Measurements from ENCODE around the gene RRP36. TPM values are rescaled to one million over a fixed set of nuclear protein-coding genes. Genes with fewer than 3 reads are reported as not detected.

The RRP36 gene
- total and polyA plus RNA-seq, 9 of the 15 experiments (the other 6 are each of a cell fraction or from before 2014, with no cell fraction given), result 27.6 to 150 (median 114) TPM

DNA sequence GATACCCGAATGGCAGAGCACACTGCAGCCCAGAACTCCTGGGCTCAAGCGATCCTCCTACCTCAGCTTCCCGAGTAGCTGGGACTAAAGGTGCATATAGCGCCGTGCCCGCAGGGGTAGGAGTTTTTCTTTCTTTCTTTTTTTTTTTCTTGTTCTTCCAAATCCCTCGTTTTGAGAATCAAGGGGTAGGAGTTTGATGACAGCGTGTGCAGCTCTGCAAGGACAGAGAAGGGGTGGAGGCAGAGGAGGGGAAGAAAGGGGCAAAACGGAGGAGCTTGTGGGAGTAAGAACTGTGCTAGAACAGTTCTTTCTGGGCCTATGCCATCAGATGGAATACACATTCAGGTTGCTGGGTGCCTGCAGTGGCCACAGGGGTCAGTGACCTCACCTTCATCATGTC, 15.3 kb downstream of the RRP36 start:
- DNase-seq (ENCODE audit: extremely low read depth in 1 of 4, low spot score in 3 of 4), result no peak
- peaks cover 6% of the 10 kb centered on the region for H3K9me1 ChIP-seq (ENCODE audit: control insufficient read depth, insufficient read depth, low read length)
- no peak overlapping the region for H3K27ac ChIP-seq (ENCODE audit: extremely low read depth, low read depth, low read length)
- peak overlapping the region in 1 of 2 experiments; percentile 26; a peak in 1 of 4 replicates for H3K9ac ChIP-seq (ENCODE audit: insufficient read depth in 1 of 2, low read depth in 2 of 2, low read length in 2 of 2)
- H2AFZ ChIP-seq (ENCODE audit: low read depth, low read length), result no peak overlapping the region
- 81% methylated on average over 7 of the region's 9 CpGs for whole genome bisulfite sequencing (ENCODE audit: insufficient coverage, low coverage, missing lambda C conversion rate)
- H3K4me1 ChIP-seq (replicated peaks in 1 of 2; ENCODE audit: control insufficient read depth in 2 of 2, insufficient read depth in 2 of 2, low read length in 2 of 2), result peaks cover 0 to 10% of the 10 kb centered on the region in 2 experiments; a peak in 3 of 5 replicates
- TF ChIP-seq KDM4B (IDR thresholded peaks at IDR 0.05; ENCODE audit: borderline replicate concordance in 2 of 2, low read depth in 1 of 2) (no peak), MED1 (CRISPR knock-in tag; IDR thresholded peaks at IDR 0.05; ENCODE audit: borderline replicate concordance) (no peak), NFXL1 (CRISPR knock-in tag; IDR thresholded peaks at IDR 0.05) (no peak), CBX8 (IDR thresholded peaks at IDR 0.05; ENCODE audit: borderline replicate concordance, extremely low read depth, low read depth, low read length, poor library complexity, severe bottlenecking) (no peak), TAF1 (IDR thresholded peaks at IDR 0.05; ENCODE audit: control insufficient read depth, extremely low read depth, insufficient read depth, low read length, severe bottlenecking) (no peak), CEBPB (tag; IDR thresholded peaks at IDR 0.05) (no peak)
- TF ChIP-seq, protein P1, sequence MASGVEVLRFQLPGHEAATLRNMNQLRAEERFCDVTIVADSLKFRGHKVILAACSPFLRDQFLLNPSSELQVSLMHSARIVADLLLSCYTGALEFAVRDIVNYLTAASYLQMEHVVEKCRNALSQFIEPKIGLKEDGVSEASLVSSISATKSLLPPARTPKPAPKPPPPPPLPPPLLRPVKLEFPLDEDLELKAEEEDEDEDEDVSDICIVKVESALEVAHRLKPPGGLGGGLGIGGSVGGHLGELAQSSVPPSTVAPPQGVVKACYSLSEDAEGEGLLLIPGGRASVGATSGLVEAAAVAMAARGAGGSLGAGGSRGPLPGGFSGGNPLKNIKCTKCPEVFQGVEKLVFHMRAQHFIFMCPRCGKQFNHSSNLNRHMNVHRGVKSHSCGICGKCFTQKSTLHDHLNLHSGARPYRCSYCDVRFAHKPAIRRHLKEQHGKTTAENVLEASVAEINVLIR (CRISPR knock-in tag; IDR thresholded peaks at IDR 0.05), result no peak
- TF ChIP-seq, protein P2, sequence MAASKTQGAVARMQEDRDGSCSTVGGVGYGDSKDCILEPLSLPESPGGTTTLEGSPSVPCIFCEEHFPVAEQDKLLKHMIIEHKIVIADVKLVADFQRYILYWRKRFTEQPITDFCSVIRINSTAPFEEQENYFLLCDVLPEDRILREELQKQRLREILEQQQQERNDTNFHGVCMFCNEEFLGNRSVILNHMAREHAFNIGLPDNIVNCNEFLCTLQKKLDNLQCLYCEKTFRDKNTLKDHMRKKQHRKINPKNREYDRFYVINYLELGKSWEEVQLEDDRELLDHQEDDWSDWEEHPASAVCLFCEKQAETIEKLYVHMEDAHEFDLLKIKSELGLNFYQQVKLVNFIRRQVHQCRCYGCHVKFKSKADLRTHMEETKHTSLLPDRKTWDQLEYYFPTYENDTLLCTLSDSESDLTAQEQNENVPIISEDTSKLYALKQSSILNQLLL (CRISPR knock-in tag; IDR thresholded peaks at IDR 0.05; ENCODE audit: borderline replicate concordance), result no peak
- TF ChIP-seq, protein P3, sequence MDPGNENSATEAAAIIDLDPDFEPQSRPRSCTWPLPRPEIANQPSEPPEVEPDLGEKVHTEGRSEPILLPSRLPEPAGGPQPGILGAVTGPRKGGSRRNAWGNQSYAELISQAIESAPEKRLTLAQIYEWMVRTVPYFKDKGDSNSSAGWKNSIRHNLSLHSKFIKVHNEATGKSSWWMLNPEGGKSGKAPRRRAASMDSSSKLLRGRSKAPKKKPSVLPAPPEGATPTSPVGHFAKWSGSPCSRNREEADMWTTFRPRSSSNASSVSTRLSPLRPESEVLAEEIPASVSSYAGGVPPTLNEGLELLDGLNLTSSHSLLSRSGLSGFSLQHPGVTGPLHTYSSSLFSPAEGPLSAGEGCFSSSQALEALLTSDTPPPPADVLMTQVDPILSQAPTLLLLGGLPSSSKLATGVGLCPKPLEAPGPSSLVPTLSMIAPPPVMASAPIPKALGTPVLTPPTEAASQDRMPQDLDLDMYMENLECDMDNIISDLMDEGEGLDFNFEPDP (CRISPR knock-in tag; IDR thresholded peaks at IDR 0.05), result no peak
- no peaks in the 10 kb centered on the region; the same call in 1 of the 2 replicates for H4K20me1 ChIP-seq (replicated peaks; ENCODE audit: control insufficient read depth, insufficient read depth, low read length)
- BruUV-seq (replicated peaks), result no TSS peak
- no peak overlapping the region for H3K4me3 ChIP-seq
- H3K36me3 ChIP-seq (ENCODE audit: control insufficient read depth, insufficient read depth, low read length), result peaks cover 75% of the 10 kb centered on the region
- ChIA-PET CTCF (ENCODE audit: low intra/inter-chr PET ratio) (interaction anchor here (0.5 kb wide), 1 partner anchor 13 kb away, joined by 4 read pairs; no protein-coding TSS in a partner anchor), POLR2A (interaction anchor here (0.6 to 5.7 kb wide), 9 partner anchors 10 to 145 kb away, joined by 3 to 22 read pairs (median 4); partner anchors contain the start of genes CUL9, KLHDC3 and RRP36)
- no peak for ATAC-seq
- H3K4me2 ChIP-seq (ENCODE audit: insufficient read depth, low read length), result no peak overlapping the region
- in situ Hi-C loops (cut with MboI) (no loop called here), intact Hi-C loops (cut with micrococcal nuclease) (no loop called here)
- no peak for FAIRE-seq
- H3K27me3 ChIP-seq (ENCODE audit: control insufficient read depth in 2 of 2, insufficient read depth in 2 of 2, low read length in 2 of 2), result no peaks in the 10 kb centered on the region
- no peaks in the 10 kb centered on the region for H3K9me3 ChIP-seq (replicated peaks; ENCODE audit: control insufficient read depth, insufficient read depth, low read depth, low read length)
- H3K79me2 ChIP-seq (ENCODE audit: control insufficient read depth, insufficient read depth, low read length), result no peaks in the 10 kb centered on the region

All from K562 (cell line).